HEK293T (cell line): ENCODE measurements around the gene MFAP3.

ENCODE experiments used
- ARNT ChIP-seq: fragments of 450-650 bp; IDR thresholded peaks from 2 replicates; pipeline ENCODE4 v1.6.1; 2017; ENCODE audit warnings: mild to moderate bottlenecking
- FOXM1 ChIP-seq: fragments of 450-650 bp; IDR thresholded peaks from 2 replicates; pipeline ENCODE4 v1.6.1; 2017; ENCODE audit warnings: mild to moderate bottlenecking, borderline replicate concordance
- HDGF ChIP-seq: fragments of 450-650 bp; IDR thresholded peaks from 2 replicates; pipeline ENCODE4 v1.6.1; 2017; ENCODE audit warnings: antibody characterized with exemption, borderline replicate concordance

- no peak for TF ChIP-seq HDGF
- no peak for TF ChIP-seq FOXM1
- no peak for TF ChIP-seq ARNT
Observed at GRCh38 chr5:154092356-154093141, 53.8 kb downstream of the MFAP3 start.
